ENCODE data around the gene USE1. TPM values are rescaled to one million over a fixed set of nuclear protein-coding genes. Genes with fewer than 3 reads are reported as not detected.
"Not testable (repeated sequence)": the region's sequence is repeated elsewhere in the genome, so short reads cannot be mapped to it uniquely, and the experiment has no call there.

The USE1 gene
- polyA plus RNA-seq (ENCODE audit: insufficient read length in 3 of 3) = 10 to 100 TPM; 27.1 to 35.5 (median 29.1) TPM
- long read RNA-seq, donor 1, partial matches to known transcripts = 0 of 16 reads
- long read RNA-seq, donor 1, other reads (novel, unspliced or antisense) = 15 of 16 reads
- long read RNA-seq, donor 2, partial matches to known transcripts = 0 of 21 reads
- long read RNA-seq, donor 2, other reads (novel, unspliced or antisense) = 21 of 21 reads
- long read RNA-seq, donor 3, partial matches to known transcripts = 0 of 11 reads
- long read RNA-seq, donor 3, other reads (novel, unspliced or antisense) = 11 of 11 reads
- long read RNA-seq, donor 4, partial matches to known transcripts = 0 of 23 reads
- long read RNA-seq, donor 4, other reads (novel, unspliced or antisense) = 21 of 23 reads
- long read RNA-seq, donor 5, partial matches to known transcripts = 0 of 7 reads
- long read RNA-seq, donor 5, other reads (novel, unspliced or antisense) = 7 of 7 reads
- long read RNA-seq, donor 6, partial matches to known transcripts = 277 of 394 reads
- long read RNA-seq, donor 6, other reads (novel, unspliced or antisense) = 116 of 394 reads
- long read RNA-seq, donor 7, partial matches to known transcripts = 0 of 9 reads
- long read RNA-seq, donor 7, other reads (novel, unspliced or antisense) = 9 of 9 reads
- long read RNA-seq, donor 8, partial matches to known transcripts = 0 of 6 reads
- long read RNA-seq, donor 8, other reads (novel, unspliced or antisense) = 6 of 6 reads
- long read RNA-seq, donor 9, partial matches to known transcripts = 0 of 1 reads
- long read RNA-seq, donor 9, other reads (novel, unspliced or antisense) = 0 of 1 reads
- long read RNA-seq, donor 10, partial matches to known transcripts = 0 of 14 reads
- long read RNA-seq, donor 10, other reads (novel, unspliced or antisense) = 11 of 14 reads
- long read RNA-seq, donor 11, partial matches to known transcripts = 0 of 3 reads
- long read RNA-seq, donor 11, other reads (novel, unspliced or antisense) = 0 of 3 reads
- long read RNA-seq, donor 12, partial matches to known transcripts = 15 of 19 reads
- long read RNA-seq, donor 12, other reads (novel, unspliced or antisense) = 0 of 19 reads
- long read RNA-seq, donor 13, partial matches to known transcripts = 0 of 12 reads
- long read RNA-seq, donor 13, other reads (novel, unspliced or antisense) = 9 of 12 reads
- long read RNA-seq, donor 14 = 0 reads
- long read RNA-seq, donor 15 = 0 reads
- long read RNA-seq, donor 16, partial matches to known transcripts = 0 of 3 reads
- long read RNA-seq, donor 16, other reads (novel, unspliced or antisense) = 0 of 3 reads

- peak; percentile 94 for DNase-seq
These were observed at the start of gene USE1 for GRCh38 chr19:17215127-17215971. USE1 (plus strand) TSS chr19:17215357; CDS start chr19:17215406, 49 bp downstream.

- no peak for DNase-seq
These were observed 49.4 kb upstream of the USE1 start for GRCh38 chr19:17165715-17166114.

GRCh38 chr19:17170538-17171297, 44.4 kb upstream of the USE1 start:
- no peak for DNase-seq

GRCh38 chr19:17171874-17172273, 43.3 kb upstream of the USE1 start:
- DNase-seq = no peak

- DNase-seq = no peak
These were observed 42.4 kb upstream of the USE1 start for GRCh38 chr19:17172624-17173345.

- DNase-seq = no peak
These were observed 36.9 kb upstream of the USE1 start for GRCh38 chr19:17178291-17178690.

GRCh38 chr19:17180997-17181702, 34.0 kb upstream of the USE1 start:
- no peak for DNase-seq

GRCh38 chr19:17183271-17183761, 31.8 kb upstream of the USE1 start:
- no peak for DNase-seq

GRCh38 chr19:17183858-17184321, 31.3 kb upstream of the USE1 start:
- DNase-seq = no peak

- DNase-seq = no peak
These were observed 30.8 kb upstream of the USE1 start for GRCh38 chr19:17184371-17184841.

GRCh38 chr19:17185590-17185989, 29.6 kb upstream of the USE1 start:
- no peak for DNase-seq

- DNase-seq = not testable (repeated sequence)
These were observed 23.4 kb upstream of the USE1 start for GRCh38 chr19:17191736-17192135.

GRCh38 chr19:17192751-17193150, 22.4 kb upstream of the USE1 start:
- DNase-seq = no peak

- DNase-seq = no peak
These were observed 20.5 kb upstream of the USE1 start for GRCh38 chr19:17194608-17195007.

GRCh38 chr19:17195106-17195505, 20.1 kb upstream of the USE1 start:
- DNase-seq = no peak

GRCh38 chr19:17196610-17197009, 18.5 kb upstream of the USE1 start:
- DNase-seq = no peak

- DNase-seq = no peak
These were observed 17.5 kb upstream of the USE1 start for GRCh38 chr19:17197666-17198065.

- no peak for DNase-seq
These were observed 14.6 kb upstream of the USE1 start for GRCh38 chr19:17200408-17201079.
